ENCODE data around the gene CFAP100.

Gene CFAP100

DNA sequence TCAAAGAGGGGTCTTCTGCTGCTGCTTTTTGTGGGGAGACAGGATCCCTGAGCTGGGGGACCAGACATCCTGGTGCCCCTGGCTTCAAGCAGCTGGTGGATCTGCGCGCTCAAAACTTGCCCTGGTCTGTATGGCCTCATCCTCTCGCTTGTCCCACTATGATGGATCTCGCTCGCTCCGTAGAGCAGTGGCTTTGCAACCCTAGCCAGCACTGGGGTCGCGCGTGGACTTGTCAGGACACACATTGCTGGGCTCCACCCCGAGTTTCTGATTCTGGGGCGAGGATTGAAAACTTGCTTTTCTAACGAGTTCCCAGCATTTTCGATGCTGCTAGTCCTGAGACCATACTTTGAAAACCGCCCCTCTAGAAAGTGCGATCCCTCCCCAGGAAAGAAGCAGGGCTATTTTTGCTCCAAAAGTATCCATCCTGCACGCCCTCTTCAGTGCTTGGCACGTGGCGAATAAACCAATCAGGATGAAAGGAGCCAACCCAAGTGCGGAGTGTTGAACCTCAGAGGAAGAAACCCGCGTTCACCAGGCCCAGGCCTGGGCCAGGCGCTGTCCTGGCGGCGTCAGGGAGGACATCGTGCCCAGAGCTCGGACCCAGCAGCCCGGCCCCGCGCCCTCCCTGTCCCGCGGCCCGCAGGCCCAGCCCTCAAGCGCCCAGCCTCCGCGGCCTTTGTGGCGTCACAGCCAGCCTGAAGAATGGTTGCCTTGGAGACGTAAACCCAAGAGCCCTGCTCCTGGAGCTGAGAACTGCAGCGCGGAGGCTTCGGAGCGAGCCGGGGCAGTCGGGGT is at the start of gene CFAP100:
TSS of gene CFAP100 (plus strand) at position 731 of the 798 bp plus-strand sequence. CDS start 1,092 bp downstream, outside the sequence.
- H3K36me3 ChIP-seq (ENCODE audit: insufficient read depth, low read length), result no peaks in the 10 kb centered on the region
- no peaks in the 10 kb centered on the region; the same call in 1 of the 2 replicates for H3K4me1 ChIP-seq (ENCODE audit: insufficient read depth, low read length)
- peak within 1 kb of the TSS; percentile 36 for H3K9ac ChIP-seq (ENCODE audit: low read depth, low read length)
- no peaks in the 10 kb centered on the region for H3K9me3 ChIP-seq (ENCODE audit: control insufficient read depth, insufficient read depth, low read length)

DNA sequence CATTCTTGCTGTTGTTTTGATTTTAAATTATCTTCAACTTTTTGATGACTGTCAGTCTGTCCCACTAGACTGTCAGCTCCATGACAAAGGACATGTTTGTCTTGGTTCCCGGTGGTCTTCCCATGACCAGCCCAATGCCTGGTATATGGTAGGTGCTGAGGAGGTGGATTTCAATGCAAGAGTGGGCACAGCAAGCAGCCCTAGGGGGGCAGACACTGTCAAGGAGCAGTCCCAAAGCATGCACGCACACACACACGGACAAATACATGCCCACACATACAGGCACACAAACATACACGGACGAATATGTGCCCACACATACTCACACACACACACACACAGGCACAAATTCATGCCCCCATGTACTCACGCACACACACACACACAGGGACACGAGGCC is 49.5 kb upstream of the CFAP100 start:
- Histone ChIP-seq H3K36me3 (ENCODE audit: insufficient read depth, low read length) (no peaks in the 10 kb centered on the region), H3K9ac (ENCODE audit: low read depth, low read length) (no peak overlapping the region), H3K9me3 (ENCODE audit: control insufficient read depth, insufficient read depth, low read length) (no peaks in the 10 kb centered on the region), H3K4me1 (ENCODE audit: insufficient read depth, low read length) (peaks cover 11% of the 10 kb centered on the region)

DNA sequence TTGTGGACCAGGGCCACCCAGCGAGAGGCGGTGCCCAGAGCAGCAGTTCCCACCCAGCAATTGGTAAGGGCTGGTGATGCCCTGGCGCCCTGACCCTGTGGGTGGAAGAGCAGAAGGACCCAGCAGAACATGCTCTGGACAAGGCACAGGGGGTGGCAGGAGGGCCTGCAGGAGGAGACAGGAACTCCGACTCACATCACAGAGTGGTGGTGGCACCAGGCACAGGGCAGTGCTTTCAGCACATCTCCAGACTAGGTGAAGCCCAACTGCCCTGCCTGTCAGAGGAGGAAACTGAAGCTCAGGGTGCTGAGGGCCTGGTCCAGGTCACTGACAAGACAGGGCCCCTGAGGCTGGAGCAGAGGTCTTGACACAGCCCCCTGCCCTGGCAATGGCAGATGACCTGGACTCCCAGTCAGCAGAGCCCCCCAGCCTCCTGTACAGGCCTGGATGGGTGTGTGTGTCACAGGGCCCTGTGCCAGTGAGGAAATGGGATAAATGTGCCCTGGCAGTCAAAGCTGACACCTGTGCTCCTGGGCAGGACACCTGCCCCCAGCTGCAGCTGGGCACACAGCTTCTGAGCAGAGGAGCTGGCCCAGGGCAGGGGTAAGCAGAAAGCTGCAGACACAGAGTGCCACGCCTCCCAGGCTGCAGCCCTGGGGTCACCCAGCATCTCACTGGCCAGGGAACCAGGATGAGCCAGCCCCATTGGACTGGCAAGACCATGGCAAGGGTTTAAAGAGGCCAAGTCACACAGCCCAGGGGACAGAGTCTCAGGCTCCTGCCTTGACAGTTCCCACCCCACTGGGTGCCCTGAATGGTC is 48.9 kb upstream of the CFAP100 start:
- H3K36me3 ChIP-seq (ENCODE audit: insufficient read depth, low read length), result no peaks in the 10 kb centered on the region
- H3K9ac ChIP-seq (ENCODE audit: low read depth, low read length), result no peak overlapping the region
- H3K4me1 ChIP-seq (ENCODE audit: insufficient read depth, low read length), result peaks cover 11% of the 10 kb centered on the region
- no peaks in the 10 kb centered on the region for H3K9me3 ChIP-seq (ENCODE audit: control insufficient read depth, insufficient read depth, low read length)

DNA sequence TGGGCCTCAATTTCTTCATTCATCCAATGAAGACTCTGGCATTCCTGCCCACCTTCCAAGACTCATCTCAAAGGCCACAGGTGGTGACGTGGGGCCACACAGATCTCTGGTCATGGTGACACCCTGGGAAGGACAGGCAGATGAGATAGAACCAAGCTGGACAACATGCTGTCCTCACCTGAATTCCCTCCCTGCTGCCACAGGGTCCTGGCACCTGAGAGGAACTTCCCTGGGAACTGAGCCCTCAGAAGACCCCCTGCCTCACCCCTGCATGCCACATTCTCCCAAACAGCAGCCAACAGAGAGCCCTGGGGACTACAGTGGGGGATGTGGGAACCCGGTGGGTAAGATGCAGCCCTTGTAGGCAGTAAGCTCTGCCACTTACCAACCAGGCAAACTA is 48.2 kb upstream of the CFAP100 start:
- Histone ChIP-seq H3K4me1 (ENCODE audit: insufficient read depth, low read length) (peaks cover 11% of the 10 kb centered on the region), H3K36me3 (ENCODE audit: insufficient read depth, low read length) (no peaks in the 10 kb centered on the region), H3K9me3 (ENCODE audit: control insufficient read depth, insufficient read depth, low read length) (no peaks in the 10 kb centered on the region), H3K9ac (ENCODE audit: low read depth, low read length) (no peak overlapping the region)

DNA sequence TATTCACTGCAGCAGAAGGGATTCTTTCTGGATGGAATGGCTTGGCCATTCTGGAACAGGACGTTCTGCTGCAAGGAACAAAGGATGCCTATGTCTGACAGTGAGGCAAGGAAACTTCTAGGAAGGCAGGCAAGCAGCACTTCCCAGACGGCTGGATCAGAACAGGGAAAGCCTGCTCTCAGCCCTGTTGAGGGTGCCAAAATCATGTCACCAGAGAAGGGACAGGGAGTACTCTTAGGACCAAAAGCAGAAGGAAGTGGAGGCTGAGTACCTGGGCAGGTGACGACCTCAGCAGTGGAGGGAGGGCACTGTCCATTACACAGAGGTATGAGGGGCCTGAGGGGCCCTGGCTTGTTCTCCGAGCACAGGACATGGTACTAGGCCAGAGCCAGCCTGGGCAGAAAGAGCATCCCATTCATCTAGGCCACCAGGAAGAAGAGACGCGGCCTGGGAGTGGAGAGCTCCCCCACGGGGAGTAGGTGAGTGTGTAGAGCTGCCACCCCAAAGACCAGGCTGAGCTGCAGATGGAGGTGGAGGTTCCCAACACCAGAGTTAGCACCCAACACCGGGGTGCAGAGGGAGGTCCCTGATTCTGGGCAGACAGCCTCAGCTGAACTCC is 47.1 kb upstream of the CFAP100 start:
- peaks cover 6% of the 10 kb centered on the region for H3K4me1 ChIP-seq (ENCODE audit: insufficient read depth, low read length)
- no peaks in the 10 kb centered on the region for H3K36me3 ChIP-seq (ENCODE audit: insufficient read depth, low read length)
- H3K9me3 ChIP-seq (ENCODE audit: control insufficient read depth, insufficient read depth, low read length), result no peaks in the 10 kb centered on the region
- no peak overlapping the region for H3K9ac ChIP-seq (ENCODE audit: low read depth, low read length)

DNA sequence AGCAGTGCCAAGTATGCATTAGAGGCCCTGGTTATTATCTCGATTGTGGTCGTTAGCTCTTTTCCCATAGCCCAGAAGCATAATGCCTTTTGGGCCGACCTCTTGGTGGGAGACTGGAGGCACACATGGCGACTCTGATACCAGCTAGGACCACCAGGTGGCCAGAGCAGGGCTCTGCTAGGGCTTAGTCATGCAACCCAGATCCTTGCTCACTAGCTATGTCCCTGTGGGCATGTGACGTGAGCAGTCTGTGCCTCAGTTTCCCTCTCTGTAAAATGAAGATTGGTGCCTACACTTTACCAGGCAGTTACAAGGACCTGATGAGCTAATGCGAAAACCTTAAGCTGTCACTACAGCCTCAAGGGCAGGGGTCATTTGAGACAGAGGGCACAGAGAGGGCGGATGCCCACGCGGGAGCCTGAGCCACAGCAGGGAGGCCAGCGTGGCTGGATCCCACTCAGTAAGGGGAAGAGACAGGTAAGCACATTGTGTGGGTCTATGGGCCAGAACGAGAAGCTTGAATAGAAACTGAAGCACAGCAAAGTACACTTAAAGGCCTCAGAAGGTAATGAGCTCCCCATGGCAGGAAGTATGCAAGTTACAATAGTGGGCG is 46.3 kb upstream of the CFAP100 start:
- H3K4me1 ChIP-seq (ENCODE audit: insufficient read depth, low read length), result no peaks in the 10 kb centered on the region
- no peaks in the 10 kb centered on the region for H3K36me3 ChIP-seq (ENCODE audit: insufficient read depth, low read length)
- H3K9ac ChIP-seq (ENCODE audit: low read depth, low read length), result no peak overlapping the region
- H3K9me3 ChIP-seq (ENCODE audit: control insufficient read depth, insufficient read depth, low read length), result no peaks in the 10 kb centered on the region

DNA sequence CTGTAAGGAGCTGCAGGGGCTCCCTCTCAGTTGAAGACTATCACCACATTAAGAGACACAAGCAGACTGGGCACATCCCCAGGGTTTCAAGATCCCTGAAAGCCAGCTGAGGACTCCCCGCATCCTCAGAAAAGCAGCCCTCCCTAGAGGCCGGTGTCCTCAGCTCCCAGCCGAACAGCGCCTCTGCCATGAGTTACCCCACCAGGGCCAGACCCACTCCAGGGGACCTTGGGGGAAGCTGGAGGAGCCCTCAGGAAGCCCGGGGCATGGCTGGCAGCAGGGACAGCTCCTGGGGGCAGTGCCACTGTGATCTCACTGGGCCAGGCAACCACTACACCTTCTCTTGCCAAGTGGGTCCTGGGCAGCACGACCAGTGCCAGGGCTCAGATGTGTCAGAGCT is 45.6 kb upstream of the CFAP100 start:
- H3K4me1 ChIP-seq (ENCODE audit: insufficient read depth, low read length), result no peaks in the 10 kb centered on the region
- no peaks in the 10 kb centered on the region for H3K9me3 ChIP-seq (ENCODE audit: control insufficient read depth, insufficient read depth, low read length)
- H3K36me3 ChIP-seq (ENCODE audit: insufficient read depth, low read length), result no peaks in the 10 kb centered on the region
- no peak overlapping the region for H3K9ac ChIP-seq (ENCODE audit: low read depth, low read length)

DNA sequence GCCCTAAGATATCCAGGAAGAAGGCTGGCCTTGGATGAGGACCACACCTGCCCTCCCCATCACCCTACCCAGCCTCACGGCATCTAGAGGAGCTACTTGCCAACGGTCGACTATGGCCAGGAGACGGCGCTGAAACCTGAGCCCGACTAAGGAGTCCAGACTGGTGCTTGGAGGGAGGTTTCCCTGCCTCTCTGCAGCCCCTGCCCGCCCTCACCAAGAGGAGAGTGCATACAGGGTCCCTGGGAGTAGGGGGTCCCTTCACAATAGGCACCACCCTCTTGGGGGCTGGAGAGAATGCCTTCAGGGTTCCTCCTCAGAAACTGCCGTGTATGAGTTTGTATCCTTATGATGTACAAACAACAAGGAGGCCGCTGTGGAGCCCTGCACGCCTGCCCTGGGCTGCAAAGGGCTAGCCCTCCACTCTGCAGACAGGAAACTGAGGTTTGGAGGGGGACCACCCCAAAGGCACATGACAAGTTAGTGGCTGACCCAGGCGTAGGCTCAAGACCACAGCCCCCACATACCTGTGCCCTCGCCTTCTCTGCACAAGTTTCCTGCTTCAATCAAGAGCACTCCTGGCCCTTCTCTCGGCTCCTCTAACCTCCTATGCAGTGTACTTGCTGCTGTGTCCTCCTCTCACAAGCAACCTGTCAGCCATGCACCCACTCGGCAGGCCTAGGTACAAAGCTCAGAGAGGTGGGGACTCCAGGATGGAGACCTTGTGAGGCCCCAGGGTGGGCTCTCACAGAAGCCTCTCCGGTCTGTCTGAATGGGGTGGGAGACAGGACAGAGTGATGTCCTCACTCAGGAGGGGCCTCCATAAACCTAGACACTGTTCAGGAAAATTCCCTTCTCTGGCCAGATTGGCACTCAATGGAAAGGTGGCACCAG is 44.9 kb upstream of the CFAP100 start:
- Histone ChIP-seq H3K36me3 (ENCODE audit: insufficient read depth, low read length) (no peaks in the 10 kb centered on the region), H3K9ac (ENCODE audit: low read depth, low read length) (no peak overlapping the region), H3K9me3 (ENCODE audit: control insufficient read depth, insufficient read depth, low read length) (no peaks in the 10 kb centered on the region), H3K4me1 (ENCODE audit: insufficient read depth, low read length) (no peaks in the 10 kb centered on the region)

DNA sequence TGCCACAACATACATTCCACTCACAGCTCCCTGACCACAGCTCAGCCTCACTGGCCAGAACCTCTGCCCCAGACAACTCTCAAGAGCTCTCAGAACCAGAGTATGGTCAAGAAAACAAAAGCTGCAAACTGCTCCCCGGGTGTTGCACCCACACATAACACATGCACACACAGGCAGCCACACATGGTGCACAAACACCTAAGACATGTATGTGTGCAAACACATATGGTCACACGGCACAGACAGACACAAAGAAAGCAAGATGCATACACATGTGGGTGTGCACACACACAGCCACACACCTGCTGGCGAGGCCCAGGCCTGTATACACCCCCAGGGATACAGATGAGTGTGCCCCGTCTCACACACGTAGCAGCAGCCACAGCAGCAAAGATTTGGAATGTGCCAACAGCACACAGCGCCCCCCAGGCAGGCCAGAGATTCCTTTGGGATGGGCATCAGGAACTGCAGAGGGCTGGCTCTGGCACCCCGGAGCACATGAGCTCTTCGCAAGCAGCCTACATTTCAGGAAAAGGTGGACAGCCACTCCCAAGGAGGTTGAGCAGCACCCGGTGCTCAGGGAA is 44.1 kb upstream of the CFAP100 start:
- Histone ChIP-seq H3K36me3 (ENCODE audit: insufficient read depth, low read length) (no peaks in the 10 kb centered on the region), H3K9ac (ENCODE audit: low read depth, low read length) (no peak overlapping the region), H3K9me3 (ENCODE audit: control insufficient read depth, insufficient read depth, low read length) (no peaks in the 10 kb centered on the region)

DNA sequence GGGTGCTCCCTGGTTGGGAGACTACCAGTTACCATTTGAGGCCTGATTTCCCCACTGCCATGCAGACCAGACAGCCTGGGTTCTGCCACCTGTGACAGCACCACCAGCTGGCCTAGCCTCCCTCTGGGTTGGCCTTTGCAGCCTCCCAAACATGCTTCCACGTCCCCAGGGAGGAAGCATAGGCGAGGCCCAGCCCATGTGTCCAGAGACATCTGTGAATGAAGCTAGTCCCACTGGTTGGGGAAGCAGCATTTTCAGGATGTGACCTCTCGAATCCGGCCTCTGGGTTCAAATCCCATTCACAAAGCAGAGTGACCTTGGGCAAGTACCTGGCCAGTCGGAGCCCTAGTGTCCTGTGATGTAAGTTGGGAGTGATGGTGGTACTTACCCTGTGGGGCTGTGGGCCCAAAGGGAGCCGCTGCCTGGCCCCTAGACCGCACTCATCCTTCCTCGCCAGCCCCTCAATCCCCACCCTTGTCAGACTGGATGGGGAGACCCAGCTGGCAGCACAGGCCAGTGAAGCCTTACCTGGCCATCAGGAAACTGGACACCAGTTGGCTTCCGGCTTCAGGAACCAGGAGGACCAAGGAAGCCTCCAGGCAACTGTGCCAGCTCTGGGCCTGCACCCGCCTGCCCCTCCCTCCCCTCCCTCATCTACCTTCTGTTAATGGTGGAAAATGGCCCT is 43.5 kb upstream of the CFAP100 start:
- Histone ChIP-seq H3K4me1 (ENCODE audit: insufficient read depth, low read length) (no peaks in the 10 kb centered on the region; the same call in 1 of the 2 replicates), H3K36me3 (ENCODE audit: insufficient read depth, low read length) (no peaks in the 10 kb centered on the region), H3K9me3 (ENCODE audit: control insufficient read depth, insufficient read depth, low read length) (no peaks in the 10 kb centered on the region), H3K9ac (ENCODE audit: low read depth, low read length) (no peak overlapping the region)

More for the DNA sequence above, 44.1 kb upstream of the CFAP100 start:
- H3K4me1 ChIP-seq (ENCODE audit: insufficient read depth, low read length), result no peaks in the 10 kb centered on the region; the same call in 1 of the 2 replicates

DNA sequence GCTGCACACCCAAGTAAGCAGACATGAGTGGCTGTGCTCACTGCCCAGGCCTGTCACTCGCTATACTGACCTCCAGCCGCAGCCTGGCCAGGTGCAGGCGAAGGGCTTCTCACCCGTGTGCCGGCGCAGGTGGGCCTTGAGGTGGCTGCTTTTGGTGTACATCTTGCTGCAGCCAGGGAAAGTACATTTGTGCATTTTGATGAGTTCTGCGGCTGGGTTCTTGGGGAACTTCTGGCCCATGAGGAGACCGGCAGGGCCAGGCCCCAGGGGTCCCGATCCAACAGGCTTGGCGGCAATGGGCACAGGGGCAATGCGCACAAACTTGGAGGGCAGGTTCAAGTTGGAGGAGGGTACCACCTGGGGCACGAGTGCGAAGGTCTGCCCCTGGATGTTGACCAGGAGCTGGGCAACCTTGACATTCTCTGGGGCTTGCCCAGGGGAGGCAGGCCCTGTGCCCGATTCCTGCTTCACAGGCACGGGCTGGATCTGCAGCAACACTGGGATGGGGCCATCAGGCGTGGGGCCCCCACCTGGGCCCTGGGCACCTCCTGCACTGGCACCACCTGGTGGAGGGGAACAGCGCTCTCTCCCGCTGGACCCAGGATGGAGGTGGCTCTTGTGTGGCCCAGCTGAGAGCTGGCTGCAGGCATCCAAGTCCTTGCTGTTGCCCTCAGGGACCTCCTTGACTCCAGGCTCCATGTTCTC is 42.8 kb upstream of the CFAP100 start:
- no peaks in the 10 kb centered on the region for H3K36me3 ChIP-seq (ENCODE audit: insufficient read depth, low read length)
- H3K4me1 ChIP-seq (ENCODE audit: insufficient read depth, low read length), result no peaks in the 10 kb centered on the region; the same call in 1 of the 2 replicates

More for the DNA sequence above, 42.8 kb upstream of the CFAP100 start:
- no peaks in the 10 kb centered on the region for H3K9me3 ChIP-seq (ENCODE audit: control insufficient read depth, insufficient read depth, low read length)
- H3K9ac ChIP-seq (ENCODE audit: low read depth, low read length), result no peak overlapping the region
